Measurements from ENCODE around the gene NOP14.
"Not testable (repeated sequence)": the region's sequence is repeated elsewhere in the genome, so short reads cannot be mapped to it uniquely, and the experiment has no call there.

DNA sequence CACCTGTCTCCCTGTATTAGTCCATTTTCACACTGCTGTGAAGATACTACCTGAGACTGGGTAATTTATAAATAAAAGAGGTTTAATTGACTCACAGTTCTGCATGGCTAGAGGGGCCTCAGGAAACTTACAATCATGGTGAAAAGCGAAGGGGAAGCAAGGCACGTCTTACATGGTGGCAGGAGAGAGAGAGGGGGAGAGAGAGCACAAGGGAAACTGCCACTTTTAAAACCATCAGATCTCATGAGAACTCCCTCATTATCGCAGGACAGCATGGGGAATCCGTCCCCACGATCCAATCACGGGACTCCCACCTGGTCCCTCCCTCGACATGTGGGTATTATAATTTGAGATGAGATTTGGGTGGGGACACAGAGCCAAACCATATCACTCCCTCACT, 20.5 kb upstream of the NOP14 start:
- not testable (repeated sequence) for TF ChIP-seq TFCP2L1 (CRISPR knock-in tag; IDR thresholded peaks at IDR 0.05); JUN (IDR thresholded peaks at IDR 0.05); POLR2A (IDR thresholded peaks at IDR 0.05; ENCODE audit: low read length)
- TF ChIP-seq, protein P1, sequence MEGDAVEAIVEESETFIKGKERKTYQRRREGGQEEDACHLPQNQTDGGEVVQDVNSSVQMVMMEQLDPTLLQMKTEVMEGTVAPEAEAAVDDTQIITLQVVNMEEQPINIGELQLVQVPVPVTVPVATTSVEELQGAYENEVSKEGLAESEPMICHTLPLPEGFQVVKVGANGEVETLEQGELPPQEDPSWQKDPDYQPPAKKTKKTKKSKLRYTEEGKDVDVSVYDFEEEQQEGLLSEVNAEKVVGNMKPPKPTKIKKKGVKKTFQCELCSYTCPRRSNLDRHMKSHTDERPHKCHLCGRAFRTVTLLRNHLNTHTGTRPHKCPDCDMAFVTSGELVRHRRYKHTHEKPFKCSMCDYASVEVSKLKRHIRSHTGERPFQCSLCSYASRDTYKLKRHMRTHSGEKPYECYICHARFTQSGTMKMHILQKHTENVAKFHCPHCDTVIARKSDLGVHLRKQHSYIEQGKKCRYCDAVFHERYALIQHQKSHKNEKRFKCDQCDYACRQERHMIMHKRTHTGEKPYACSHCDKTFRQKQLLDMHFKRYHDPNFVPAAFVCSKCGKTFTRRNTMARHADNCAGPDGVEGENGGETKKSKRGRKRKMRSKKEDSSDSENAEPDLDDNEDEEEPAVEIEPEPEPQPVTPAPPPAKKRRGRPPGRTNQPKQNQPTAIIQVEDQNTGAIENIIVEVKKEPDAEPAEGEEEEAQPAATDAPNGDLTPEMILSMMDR (IDR thresholded peaks at IDR 0.05): not testable (repeated sequence)

All from A549 (cell line).